SU-DHL-6 (cell line): ENCODE data around the gene MTRF1.

Experiments
- EZH2phosphoT487 ChIP-seq: fragments of 200-600 bp; sonication (generic), shearing (Covaris generic); conservative IDR thresholded peaks from 2 replicates; pipeline ENCODE4 v1.6.1; 2018; ENCODE audit warnings: mild to moderate bottlenecking, antibody characterized with exemption, low read length, moderate library complexity, mixed read lengths
- TF ChIP-seq, protein P1 (sequence below): fragments of 200-600 bp; sonication (generic); IDR thresholded peaks from one replicate; pipeline ENCODE4 v1.5.1; 2017; ENCODE audit warnings: antibody characterized with exemption, mild to moderate bottlenecking, low read length, moderate library complexity; ENCODE audit not compliant: insufficient read depth, poor library complexity, severe bottlenecking

DNA sequence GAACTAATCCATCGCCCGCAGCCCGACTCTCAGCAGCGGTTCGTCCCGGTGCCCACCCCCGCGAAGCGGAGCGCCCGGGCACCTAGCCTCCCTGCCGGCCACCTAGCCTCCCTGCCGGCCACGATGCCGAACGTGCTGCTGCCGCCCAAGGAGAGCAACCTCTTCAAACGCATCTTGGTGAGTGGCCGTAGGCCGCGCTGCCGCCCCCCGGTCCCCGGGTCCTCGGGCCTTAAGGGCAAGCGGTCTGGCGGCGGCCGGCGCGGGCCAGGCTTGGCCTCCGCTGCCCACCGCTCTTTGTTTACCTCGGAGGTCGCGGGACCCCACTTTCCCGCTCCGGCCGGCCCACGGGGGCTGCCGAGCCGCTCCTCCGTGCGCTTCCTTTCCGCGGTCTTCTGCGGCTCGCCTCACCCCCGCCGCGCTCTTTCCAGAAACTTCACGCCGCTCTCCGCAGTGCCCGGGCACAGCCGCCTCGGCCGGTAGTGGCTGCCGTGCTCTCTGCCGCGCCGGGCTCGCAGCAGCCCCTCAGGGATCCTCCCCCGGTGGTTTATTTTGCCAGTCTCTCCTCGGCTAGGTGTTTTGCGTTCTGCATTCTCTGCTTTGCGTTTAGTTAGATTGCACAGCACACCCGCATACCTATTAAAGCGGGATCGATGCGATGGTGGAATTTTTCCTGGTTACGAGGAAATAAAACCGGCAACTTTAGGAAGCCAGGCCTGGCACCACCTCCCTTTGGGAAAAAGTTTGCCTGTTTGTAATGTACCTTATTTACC, 48.2 kb upstream of the MTRF1 start:
- TF ChIP-seq, protein P1, sequence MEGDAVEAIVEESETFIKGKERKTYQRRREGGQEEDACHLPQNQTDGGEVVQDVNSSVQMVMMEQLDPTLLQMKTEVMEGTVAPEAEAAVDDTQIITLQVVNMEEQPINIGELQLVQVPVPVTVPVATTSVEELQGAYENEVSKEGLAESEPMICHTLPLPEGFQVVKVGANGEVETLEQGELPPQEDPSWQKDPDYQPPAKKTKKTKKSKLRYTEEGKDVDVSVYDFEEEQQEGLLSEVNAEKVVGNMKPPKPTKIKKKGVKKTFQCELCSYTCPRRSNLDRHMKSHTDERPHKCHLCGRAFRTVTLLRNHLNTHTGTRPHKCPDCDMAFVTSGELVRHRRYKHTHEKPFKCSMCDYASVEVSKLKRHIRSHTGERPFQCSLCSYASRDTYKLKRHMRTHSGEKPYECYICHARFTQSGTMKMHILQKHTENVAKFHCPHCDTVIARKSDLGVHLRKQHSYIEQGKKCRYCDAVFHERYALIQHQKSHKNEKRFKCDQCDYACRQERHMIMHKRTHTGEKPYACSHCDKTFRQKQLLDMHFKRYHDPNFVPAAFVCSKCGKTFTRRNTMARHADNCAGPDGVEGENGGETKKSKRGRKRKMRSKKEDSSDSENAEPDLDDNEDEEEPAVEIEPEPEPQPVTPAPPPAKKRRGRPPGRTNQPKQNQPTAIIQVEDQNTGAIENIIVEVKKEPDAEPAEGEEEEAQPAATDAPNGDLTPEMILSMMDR = no peak
- no peak for TF ChIP-seq EZH2phosphoT487
